Measurements from ENCODE around the gene CCSER1. TPM values are rescaled to one million over a fixed set of nuclear protein-coding genes. Genes with fewer than 3 reads are reported as not detected.

Gene CCSER1
- 0.98 and 2.3 TPM in 2 replicates for total RNA-seq (2014; rRNA removed; shearing (Covaris generic); ENCODE audit: low replicate concordance)

- in situ Hi-C loops (cut with HindIII; ENCODE audit: low pct_unique_long_range_greater_than_20kb, low sequenced_read_pairs), result no loop called here
- peak; percentile 84 for DNase-seq (ENCODE audit: low read depth)
Measured at GRCh38 chr4:90127223-90127705, at the start of gene CCSER1. CCSER1 (plus strand) TSS chr4:90127394.

- in situ Hi-C loops (cut with HindIII; ENCODE audit: low pct_unique_long_range_greater_than_20kb, low sequenced_read_pairs), result no loop called here
- DNase-seq (ENCODE audit: low read depth), result no peak
Measured at GRCh38 chr4:90078440-90078839, 48.8 kb upstream of the CCSER1 start.

- no peak for DNase-seq (ENCODE audit: low read depth)
- in situ Hi-C loops (cut with HindIII; ENCODE audit: low pct_unique_long_range_greater_than_20kb, low sequenced_read_pairs), result no loop called here
Measured at GRCh38 chr4:90080116-90080515, 47.1 kb upstream of the CCSER1 start.

GRCh38 chr4:90081432-90082144, 45.6 kb upstream of the CCSER1 start:
- in situ Hi-C loops (cut with HindIII; ENCODE audit: low pct_unique_long_range_greater_than_20kb, low sequenced_read_pairs), result no loop called here
- DNase-seq (ENCODE audit: low read depth), result no peak

- DNase-seq (ENCODE audit: low read depth), result no peak
- in situ Hi-C loops (cut with HindIII; ENCODE audit: low pct_unique_long_range_greater_than_20kb, low sequenced_read_pairs), result no loop called here
Measured at GRCh38 chr4:90082449-90082848, 44.7 kb upstream of the CCSER1 start.

GRCh38 chr4:90084277-90084966, 42.8 kb upstream of the CCSER1 start:
- in situ Hi-C loops (cut with HindIII; ENCODE audit: low pct_unique_long_range_greater_than_20kb, low sequenced_read_pairs), result no loop called here
- no peak for DNase-seq (ENCODE audit: low read depth)

- in situ Hi-C loops (cut with HindIII; ENCODE audit: low pct_unique_long_range_greater_than_20kb, low sequenced_read_pairs), result no loop called here
- no peak for DNase-seq (ENCODE audit: low read depth)
Measured at GRCh38 chr4:90084967-90085295, 42.3 kb upstream of the CCSER1 start.

GRCh38 chr4:90093526-90093925, 33.7 kb upstream of the CCSER1 start:
- DNase-seq (ENCODE audit: low read depth), result no peak
- in situ Hi-C loops (cut with HindIII; ENCODE audit: low pct_unique_long_range_greater_than_20kb, low sequenced_read_pairs), result no loop called here

- in situ Hi-C loops (cut with HindIII; ENCODE audit: low pct_unique_long_range_greater_than_20kb, low sequenced_read_pairs), result no loop called here
- no peak for DNase-seq (ENCODE audit: low read depth)
Measured at GRCh38 chr4:90095000-90095399, 32.2 kb upstream of the CCSER1 start.

GRCh38 chr4:90099812-90100211, 27.4 kb upstream of the CCSER1 start:
- in situ Hi-C loops (cut with HindIII; ENCODE audit: low pct_unique_long_range_greater_than_20kb, low sequenced_read_pairs), result no loop called here
- DNase-seq (ENCODE audit: low read depth), result no peak

- in situ Hi-C loops (cut with HindIII; ENCODE audit: low pct_unique_long_range_greater_than_20kb, low sequenced_read_pairs), result no loop called here
- no peak for DNase-seq (ENCODE audit: low read depth)
Measured at GRCh38 chr4:90103991-90104390, 23.2 kb upstream of the CCSER1 start.

GRCh38 chr4:90105274-90105673, 21.9 kb upstream of the CCSER1 start:
- in situ Hi-C loops (cut with HindIII; ENCODE audit: low pct_unique_long_range_greater_than_20kb, low sequenced_read_pairs), result no loop called here
- no peak for DNase-seq (ENCODE audit: low read depth)

GRCh38 chr4:90112715-90113114, 14.5 kb upstream of the CCSER1 start:
- DNase-seq (ENCODE audit: low read depth), result no peak
- in situ Hi-C loops (cut with HindIII; ENCODE audit: low pct_unique_long_range_greater_than_20kb, low sequenced_read_pairs), result no loop called here

- in situ Hi-C loops (cut with HindIII; ENCODE audit: low pct_unique_long_range_greater_than_20kb, low sequenced_read_pairs), result no loop called here
- DNase-seq (ENCODE audit: low read depth), result no peak
Measured at GRCh38 chr4:90113881-90114457, 13.2 kb upstream of the CCSER1 start.

- no peak for DNase-seq (ENCODE audit: low read depth)
- in situ Hi-C loops (cut with HindIII; ENCODE audit: low pct_unique_long_range_greater_than_20kb, low sequenced_read_pairs), result no loop called here
Measured at GRCh38 chr4:90118527-90119195, 8.5 kb upstream of the CCSER1 start.

GRCh38 chr4:90120037-90120436, 7.2 kb upstream of the CCSER1 start:
- in situ Hi-C loops (cut with HindIII; ENCODE audit: low pct_unique_long_range_greater_than_20kb, low sequenced_read_pairs), result no loop called here
- DNase-seq (ENCODE audit: low read depth), result no peak

GRCh38 chr4:90120815-90121214, 6.4 kb upstream of the CCSER1 start:
- in situ Hi-C loops (cut with HindIII; ENCODE audit: low pct_unique_long_range_greater_than_20kb, low sequenced_read_pairs), result no loop called here

GRCh38 chr4:90121676-90122354, 5.4 kb upstream of the CCSER1 start:
- in situ Hi-C loops (cut with HindIII; ENCODE audit: low pct_unique_long_range_greater_than_20kb, low sequenced_read_pairs), result no loop called here
- no peak for DNase-seq (ENCODE audit: low read depth)

More at GRCh38 chr4:90120815-90121214, 6.4 kb upstream of the CCSER1 start:
- DNase-seq (ENCODE audit: low read depth), result no peak

All from Caki2 (cell line).